ENCODE data around the gene STPG2. TPM values are rescaled to one million over a fixed set of nuclear protein-coding genes. Genes with fewer than 3 reads are reported as not detected.

STPG2 gene
- total RNA-seq, 1 donor from 2014 or later: 0.14 TPM

DNA sequence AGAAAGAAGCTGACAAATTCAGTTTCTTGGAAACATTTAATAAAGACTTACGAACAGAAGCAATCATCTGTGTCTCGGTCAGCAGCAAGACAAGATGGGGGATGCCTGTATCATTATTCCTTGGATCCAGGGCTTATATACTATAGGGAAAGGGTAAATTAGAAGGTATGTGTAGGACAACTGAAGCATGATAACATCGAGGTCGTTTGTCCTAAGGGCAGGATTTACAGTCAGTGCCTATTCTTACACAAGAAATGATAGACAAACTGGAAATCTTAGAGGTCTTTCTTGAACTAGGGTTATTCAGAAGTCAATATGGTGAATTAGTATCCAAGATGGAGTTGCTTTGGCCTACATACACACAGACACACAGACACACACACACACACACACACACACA lies 553.0 kb downstream of the STPG2 start:
- H3K27me3 Mint-ChIP-seq (ENCODE audit: low read depth, unreplicated experiment): no peaks in the 10 kb centered on the region
- no peak overlapping the region for H3K4me3 Mint-ChIP-seq (ENCODE audit: unreplicated experiment)
- Histone ChIP-seq H3K4me1 (ENCODE audit: insufficient read depth, low read length) (no peaks in the 10 kb centered on the region), H3K9ac (ENCODE audit: low read length) (no peak overlapping the region), H2AFZ (ENCODE audit: low read depth, low read length) (no peak overlapping the region), H3K36me3 (ENCODE audit: insufficient read depth, low read length) (no peaks in the 10 kb centered on the region), H3K4me2 (ENCODE audit: low read length) (no peak overlapping the region), H3K79me2 (ENCODE audit: insufficient read depth, low read length) (no peaks in the 10 kb centered on the region), H4K20me1 (ENCODE audit: insufficient read depth, low read length) (no peaks in the 10 kb centered on the region), H3K4me3 (ENCODE audit: insufficient read depth, low read depth, low read length) (no peak overlapping the region), H3K9me3 (ENCODE audit: insufficient read depth, low read depth, low read length) (no peaks in the 10 kb centered on the region), H3K27me3 (ENCODE audit: insufficient read depth, low read length) (no peaks in the 10 kb centered on the region), H3K27ac (ENCODE audit: low read depth, low read length) (no peak overlapping the region)
- H3K36me3 Mint-ChIP-seq (ENCODE audit: low read depth, unreplicated experiment): no peaks in the 10 kb centered on the region
- H3K4me1 Mint-ChIP-seq (ENCODE audit: low read depth, unreplicated experiment): no peaks in the 10 kb centered on the region
- TF ChIP-seq EZH2 (IDR thresholded peaks at IDR 0.05; ENCODE audit: insufficient read depth, low read length): no peak
- TF ChIP-seq, protein P1, sequence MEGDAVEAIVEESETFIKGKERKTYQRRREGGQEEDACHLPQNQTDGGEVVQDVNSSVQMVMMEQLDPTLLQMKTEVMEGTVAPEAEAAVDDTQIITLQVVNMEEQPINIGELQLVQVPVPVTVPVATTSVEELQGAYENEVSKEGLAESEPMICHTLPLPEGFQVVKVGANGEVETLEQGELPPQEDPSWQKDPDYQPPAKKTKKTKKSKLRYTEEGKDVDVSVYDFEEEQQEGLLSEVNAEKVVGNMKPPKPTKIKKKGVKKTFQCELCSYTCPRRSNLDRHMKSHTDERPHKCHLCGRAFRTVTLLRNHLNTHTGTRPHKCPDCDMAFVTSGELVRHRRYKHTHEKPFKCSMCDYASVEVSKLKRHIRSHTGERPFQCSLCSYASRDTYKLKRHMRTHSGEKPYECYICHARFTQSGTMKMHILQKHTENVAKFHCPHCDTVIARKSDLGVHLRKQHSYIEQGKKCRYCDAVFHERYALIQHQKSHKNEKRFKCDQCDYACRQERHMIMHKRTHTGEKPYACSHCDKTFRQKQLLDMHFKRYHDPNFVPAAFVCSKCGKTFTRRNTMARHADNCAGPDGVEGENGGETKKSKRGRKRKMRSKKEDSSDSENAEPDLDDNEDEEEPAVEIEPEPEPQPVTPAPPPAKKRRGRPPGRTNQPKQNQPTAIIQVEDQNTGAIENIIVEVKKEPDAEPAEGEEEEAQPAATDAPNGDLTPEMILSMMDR (IDR thresholded peaks at IDR 0.05; ENCODE audit: insufficient read depth, low read depth, low read length): no peak
- H3K27ac Mint-ChIP-seq (ENCODE audit: unreplicated experiment): no peak overlapping the region
- DNase-seq (ENCODE audit: low read depth) (no peak), FAIRE-seq (no peak)
- H3K9me3 Mint-ChIP-seq (ENCODE audit: unreplicated experiment): no peaks in the 10 kb centered on the region

DNA sequence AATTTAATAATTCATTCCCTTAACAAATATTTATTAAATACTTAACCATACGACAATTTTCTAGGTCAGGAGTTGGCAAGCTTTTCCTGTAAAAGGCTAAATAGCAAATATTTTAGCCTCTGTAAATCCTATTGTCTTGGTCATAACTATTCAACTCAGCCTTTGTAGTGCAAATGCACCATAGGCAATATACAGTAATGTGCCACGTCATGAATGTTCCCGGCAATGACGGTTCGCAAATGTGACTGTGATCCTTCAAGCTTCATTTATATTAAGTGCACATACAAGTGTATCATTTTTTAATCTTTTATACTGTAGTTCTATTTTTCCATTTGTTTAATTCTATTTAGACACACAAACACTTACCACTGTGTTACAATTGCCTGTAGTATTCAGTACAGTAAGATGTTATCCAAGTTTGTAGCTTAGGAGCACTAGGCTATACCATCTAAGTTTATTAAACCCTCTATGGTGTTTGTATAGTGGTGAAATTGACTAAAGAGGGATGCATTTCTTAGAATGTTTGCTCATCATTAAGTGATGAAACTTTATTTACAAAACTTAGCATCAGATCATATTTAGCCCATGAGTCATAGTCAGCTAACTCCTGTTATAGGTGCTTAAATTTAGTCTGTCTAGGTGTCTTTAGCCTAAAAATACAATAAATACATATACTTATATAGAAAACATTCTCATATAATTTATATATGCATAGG lies 553.6 kb downstream of the STPG2 start:
- H3K4me2 ChIP-seq (ENCODE audit: low read length): no peak overlapping the region
- no peak for FAIRE-seq
- no peak for DNase-seq (ENCODE audit: low read depth)
- H3K27ac ChIP-seq (ENCODE audit: low read depth, low read length): no peak overlapping the region
- no peaks in the 10 kb centered on the region for H3K4me1 Mint-ChIP-seq (ENCODE audit: low read depth, unreplicated experiment)
- H3K4me1 ChIP-seq (ENCODE audit: insufficient read depth, low read length): no peaks in the 10 kb centered on the region
- no peaks in the 10 kb centered on the region for H3K27me3 Mint-ChIP-seq (ENCODE audit: low read depth, unreplicated experiment)
- no peaks in the 10 kb centered on the region for H3K9me3 ChIP-seq (ENCODE audit: insufficient read depth, low read depth, low read length)
- no peak overlapping the region for H3K4me3 Mint-ChIP-seq (ENCODE audit: unreplicated experiment)
- H3K9me3 Mint-ChIP-seq (ENCODE audit: unreplicated experiment): no peaks in the 10 kb centered on the region
- no peaks in the 10 kb centered on the region for H4K20me1 ChIP-seq (ENCODE audit: insufficient read depth, low read length)
- H3K9ac ChIP-seq (ENCODE audit: low read length): no peak overlapping the region
- H3K27ac Mint-ChIP-seq (ENCODE audit: unreplicated experiment): no peak overlapping the region
- no peak overlapping the region for H2AFZ ChIP-seq (ENCODE audit: low read depth, low read length)
- H3K36me3 Mint-ChIP-seq (ENCODE audit: low read depth, unreplicated experiment): no peaks in the 10 kb centered on the region
- no peak overlapping the region for H3K4me3 ChIP-seq (ENCODE audit: insufficient read depth, low read depth, low read length)
- no peak for TF ChIP-seq EZH2 (IDR thresholded peaks at IDR 0.05; ENCODE audit: insufficient read depth, low read length)
- TF ChIP-seq, protein P1 (IDR thresholded peaks at IDR 0.05; ENCODE audit: insufficient read depth, low read depth, low read length): no peak
- no peaks in the 10 kb centered on the region for H3K36me3 ChIP-seq (ENCODE audit: insufficient read depth, low read length)
- no peaks in the 10 kb centered on the region for H3K79me2 ChIP-seq (ENCODE audit: insufficient read depth, low read length)
- no peaks in the 10 kb centered on the region for H3K27me3 ChIP-seq (ENCODE audit: insufficient read depth, low read length)

- Mint-ChIP-seq H3K27me3 (ENCODE audit: low read depth, unreplicated experiment) (no peaks in the 10 kb centered on the region), H3K9me3 (ENCODE audit: unreplicated experiment) (no peaks in the 10 kb centered on the region), H3K4me3 (ENCODE audit: unreplicated experiment) (no peak overlapping the region), H3K27ac (ENCODE audit: unreplicated experiment) (no peak overlapping the region), H3K4me1 (ENCODE audit: low read depth, unreplicated experiment) (no peaks in the 10 kb centered on the region), H3K36me3 (ENCODE audit: low read depth, unreplicated experiment) (no peaks in the 10 kb centered on the region)
- Histone ChIP-seq H3K9me3 (ENCODE audit: insufficient read depth, low read depth, low read length) (no peaks in the 10 kb centered on the region), H3K4me3 (ENCODE audit: insufficient read depth, low read depth, low read length) (no peak overlapping the region), H4K20me1 (ENCODE audit: insufficient read depth, low read length) (no peaks in the 10 kb centered on the region), H3K36me3 (ENCODE audit: insufficient read depth, low read length) (no peaks in the 10 kb centered on the region), H3K27me3 (ENCODE audit: insufficient read depth, low read length) (no peaks in the 10 kb centered on the region), H3K4me2 (ENCODE audit: low read length) (no peak overlapping the region), H2AFZ (ENCODE audit: low read depth, low read length) (no peak overlapping the region), H3K4me1 (ENCODE audit: insufficient read depth, low read length) (no peaks in the 10 kb centered on the region), H3K27ac (ENCODE audit: low read depth, low read length) (no peak overlapping the region), H3K9ac (ENCODE audit: low read length) (no peak overlapping the region), H3K79me2 (ENCODE audit: insufficient read depth, low read length) (no peaks in the 10 kb centered on the region)
- FAIRE-seq (no peak), DNase-seq (ENCODE audit: low read depth) (peak; percentile 4)
- no peak for TF ChIP-seq EZH2 (IDR thresholded peaks at IDR 0.05; ENCODE audit: insufficient read depth, low read length)
- TF ChIP-seq, protein P1 (IDR thresholded peaks at IDR 0.05; ENCODE audit: insufficient read depth, low read depth, low read length): no peak
Measured at GRCh38 chr4:97587912-97588311, 555.4 kb downstream of the STPG2 start.

Measured in astrocyte (in vitro differentiated cells and primary cell).